ENCODE measurements around the gene ZNF451. TPM values are rescaled to one million over a fixed set of nuclear protein-coding genes. Genes with fewer than 3 reads are reported as not detected.

ZNF451 gene
- total and polyA plus RNA-seq, 5 donors from 2014 or later, result 28.2 to 148 (median 32.6) TPM

DNA sequence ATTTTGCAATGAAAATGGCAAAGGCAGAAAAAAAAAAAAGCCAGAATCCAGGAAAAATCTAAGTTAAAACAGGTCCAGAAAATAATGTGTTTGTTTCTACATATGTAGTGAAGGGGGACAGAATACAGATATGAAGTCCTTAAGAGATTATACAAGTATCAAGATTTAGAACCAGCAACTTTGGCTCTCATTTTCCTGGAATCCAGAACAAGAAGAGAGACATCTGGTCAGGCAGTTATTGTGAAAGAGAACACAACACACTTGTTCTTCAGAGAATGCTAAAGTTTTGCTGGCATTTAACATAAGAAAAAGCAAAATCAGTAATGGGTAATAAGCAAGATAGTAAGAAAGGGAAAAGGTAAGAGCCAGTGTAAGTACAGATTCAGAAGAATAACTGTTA is 103.2 kb downstream of the ZNF451 start:
- no peaks in the 10 kb centered on the region for H3K9me3 Mint-ChIP-seq
- DNase-seq (no peak), ATAC-seq (ENCODE audit: low read depth in 2 of 2) (no peak)
- H3K4me3 ChIP-seq (ENCODE audit: low read depth, low read length), result no peak overlapping the region
- H3K36me3 Mint-ChIP-seq, result no peaks in the 10 kb centered on the region
- H3K4me1 Mint-ChIP-seq, result peaks cover 0 to 6% (median 0%) of the 10 kb centered on the region in 4 donors
- H3K4me1 ChIP-seq (ENCODE audit: control insufficient read depth, insufficient read depth, low read length, poor library complexity, severe bottlenecking), result no peaks in the 10 kb centered on the region
- H3K27ac Mint-ChIP-seq, result no peak overlapping the region
- H3K4me3 Mint-ChIP-seq, result no peak overlapping the region
- H3K9me3 ChIP-seq (ENCODE audit: control insufficient read depth in 2 of 2, low read length in 2 of 2), result no peaks in the 10 kb centered on the region
- no peaks in the 10 kb centered on the region for H3K36me3 ChIP-seq (ENCODE audit: control insufficient read depth, insufficient read depth, low read length)
- H3K27me3 ChIP-seq (ENCODE audit: control insufficient read depth, insufficient read depth, low read length), result no peaks in the 10 kb centered on the region
- H3K27me3 Mint-ChIP-seq, result no peaks in the 10 kb centered on the region
- no peak overlapping the region for H3K27ac ChIP-seq (ENCODE audit: insufficient read depth, low read length, poor library complexity, severe bottlenecking)

DNA sequence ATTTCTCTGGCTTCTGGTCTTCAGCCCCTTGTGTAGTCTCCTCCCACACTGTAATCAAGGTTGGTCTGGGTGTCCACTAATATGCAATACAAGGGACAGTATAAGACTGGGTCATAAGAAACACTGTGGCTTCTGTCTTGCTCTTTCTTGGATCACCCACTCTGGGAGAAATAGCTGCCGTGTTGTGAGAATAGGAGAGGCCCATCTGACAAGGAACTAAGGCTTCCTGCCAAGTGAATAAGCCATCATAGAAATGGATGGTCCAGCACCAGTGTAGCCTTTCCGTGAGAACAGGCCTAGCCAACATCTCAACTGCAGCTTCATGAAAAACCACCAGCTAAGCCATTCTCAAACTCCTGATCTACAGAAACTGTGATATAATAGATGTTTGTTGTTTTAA is 105.5 kb downstream of the ZNF451 start:
- no peaks in the 10 kb centered on the region for H3K9me3 Mint-ChIP-seq

GRCh38 chr6:57198926-57199636 is 109.1 kb downstream of the ZNF451 start:
- Mint-ChIP-seq H3K27ac (peak overlapping the region in 1 of 3 donors; percentile 89), H3K4me3 (no peak overlapping the region), H3K4me1 (no peaks in the 10 kb centered on the region), H3K36me3 (peaks cover 3% of the 10 kb centered on the region), H3K9me3 (no peaks in the 10 kb centered on the region), H3K27me3 (peaks cover 5% of the 10 kb centered on the region)
- no peaks in the 10 kb centered on the region for H3K36me3 ChIP-seq (ENCODE audit: control insufficient read depth, insufficient read depth, low read length)
- no peak overlapping the region for H3K27ac ChIP-seq (ENCODE audit: insufficient read depth, low read length, poor library complexity, severe bottlenecking)
- H3K27me3 ChIP-seq (ENCODE audit: control insufficient read depth, insufficient read depth, low read length), result peaks cover 2% of the 10 kb centered on the region
- no peak overlapping the region for H3K4me3 ChIP-seq (ENCODE audit: low read depth, low read length)
- ATAC-seq (ENCODE audit: low read depth in 2 of 2) (no peak), DNase-seq (no peak)
- H3K9me3 ChIP-seq (ENCODE audit: control insufficient read depth in 2 of 2, low read length in 2 of 2), result no peaks in the 10 kb centered on the region
- no peaks in the 10 kb centered on the region for H3K4me1 ChIP-seq (ENCODE audit: control insufficient read depth, insufficient read depth, low read length, poor library complexity, severe bottlenecking)

More for the DNA sequence above, 105.5 kb downstream of the ZNF451 start:
- Histone ChIP-seq H3K4me1 (ENCODE audit: control insufficient read depth, insufficient read depth, low read length, poor library complexity, severe bottlenecking) (no peaks in the 10 kb centered on the region), H3K4me3 (ENCODE audit: low read depth, low read length) (no peak overlapping the region), H3K27ac (ENCODE audit: insufficient read depth, low read length, poor library complexity, severe bottlenecking) (no peak overlapping the region), H3K9me3 (ENCODE audit: control insufficient read depth in 2 of 2, low read length in 2 of 2) (no peaks in the 10 kb centered on the region), H3K27me3 (ENCODE audit: control insufficient read depth, insufficient read depth, low read length) (peaks cover under 1% of the 10 kb centered on the region), H3K36me3 (ENCODE audit: control insufficient read depth, insufficient read depth, low read length) (no peaks in the 10 kb centered on the region)
- Mint-ChIP-seq H3K4me1 (peaks cover 0 to 6% (median 0%) of the 10 kb centered on the region in 4 donors), H3K27ac (no peak overlapping the region), H3K36me3 (peaks cover under 1% of the 10 kb centered on the region), H3K27me3 (no peaks in the 10 kb centered on the region), H3K4me3 (no peak overlapping the region)
- ATAC-seq (ENCODE audit: low read depth in 2 of 2) (no peak), DNase-seq (no peak)

DNA sequence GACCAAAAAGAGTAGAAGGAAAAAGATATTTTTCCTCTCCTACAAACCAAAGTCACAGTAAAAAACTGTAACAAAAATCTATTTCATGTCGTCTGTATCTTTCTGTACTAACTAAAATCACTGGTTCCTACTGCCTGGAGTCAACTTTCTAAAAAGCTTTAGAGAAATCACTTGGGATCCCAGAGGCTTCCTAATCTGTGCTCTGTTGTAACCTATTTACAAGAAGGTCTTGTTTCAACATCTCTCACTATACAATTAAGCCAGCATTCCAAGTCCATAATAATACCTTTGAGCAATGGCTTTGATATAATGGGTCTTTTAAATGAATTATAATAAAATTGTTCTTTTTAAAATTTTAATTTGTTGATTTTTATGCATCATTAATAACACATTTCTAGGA is 111.7 kb downstream of the ZNF451 start:
- no peaks in the 10 kb centered on the region for H3K4me1 Mint-ChIP-seq
- Histone ChIP-seq H3K27ac (ENCODE audit: insufficient read depth, low read length, poor library complexity, severe bottlenecking) (no peak overlapping the region), H3K9me3 (ENCODE audit: control insufficient read depth in 2 of 2, low read length in 2 of 2) (no peaks in the 10 kb centered on the region), H3K36me3 (ENCODE audit: control insufficient read depth, insufficient read depth, low read length) (no peaks in the 10 kb centered on the region), H3K4me1 (ENCODE audit: control insufficient read depth, insufficient read depth, low read length, poor library complexity, severe bottlenecking) (no peaks in the 10 kb centered on the region), H3K27me3 (ENCODE audit: control insufficient read depth, insufficient read depth, low read length) (peaks cover 2% of the 10 kb centered on the region), H3K4me3 (ENCODE audit: low read depth, low read length) (no peak overlapping the region)
- H3K4me3 Mint-ChIP-seq, result no peak overlapping the region
- H3K9me3 Mint-ChIP-seq, result no peaks in the 10 kb centered on the region
- H3K27me3 Mint-ChIP-seq, result peaks cover 5% of the 10 kb centered on the region
- H3K27ac Mint-ChIP-seq, result no peak overlapping the region
- DNase-seq (no peak), ATAC-seq (ENCODE audit: low read depth in 2 of 2) (no peak)
- H3K36me3 Mint-ChIP-seq, result peaks cover 3% of the 10 kb centered on the region

DNA sequence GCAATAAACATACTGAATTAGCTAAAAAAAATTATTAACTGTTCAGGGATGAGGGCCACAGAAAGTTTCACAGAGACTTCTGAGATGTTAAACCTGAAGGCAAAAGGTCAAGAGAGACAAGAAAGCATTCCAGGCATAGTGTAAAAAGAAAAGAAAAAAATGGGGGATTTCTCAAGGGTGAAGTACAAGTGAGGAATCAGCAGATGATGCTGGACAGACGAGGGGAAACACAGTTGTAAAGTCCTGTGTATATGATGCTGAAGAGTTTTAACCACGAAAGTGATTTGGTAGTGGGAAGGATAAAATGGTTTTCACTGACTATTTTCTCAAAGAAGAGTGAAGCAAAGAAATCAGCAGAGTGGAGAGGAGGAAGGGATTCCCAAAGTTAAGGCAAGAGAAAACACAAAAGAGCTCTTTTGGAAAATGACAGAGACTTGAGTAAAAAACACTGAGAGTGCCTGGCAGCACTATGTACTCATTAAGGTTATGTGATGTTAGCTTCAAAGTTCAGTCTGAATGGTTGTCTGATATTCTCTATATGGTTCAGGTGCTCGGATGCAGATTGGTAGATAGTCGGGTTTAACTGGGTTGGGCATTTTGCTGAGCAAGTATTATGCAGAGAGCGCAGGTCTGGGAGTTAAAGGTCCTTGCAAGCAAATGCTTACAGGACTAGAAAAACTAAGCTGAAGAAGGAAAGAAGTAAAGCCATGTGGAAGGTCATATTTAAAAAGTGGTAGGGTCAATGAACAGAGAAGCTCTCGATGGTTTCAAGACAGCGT is 115.8 kb downstream of the ZNF451 start:
- Histone ChIP-seq H3K27ac (ENCODE audit: insufficient read depth, low read length, poor library complexity, severe bottlenecking) (no peak overlapping the region), H3K9me3 (ENCODE audit: control insufficient read depth in 2 of 2, low read length in 2 of 2) (no peaks in the 10 kb centered on the region), H3K4me3 (ENCODE audit: low read depth, low read length) (no peak overlapping the region), H3K27me3 (ENCODE audit: control insufficient read depth, insufficient read depth, low read length) (no peaks in the 10 kb centered on the region), H3K36me3 (ENCODE audit: control insufficient read depth, insufficient read depth, low read length) (no peaks in the 10 kb centered on the region), H3K4me1 (ENCODE audit: control insufficient read depth, insufficient read depth, low read length, poor library complexity, severe bottlenecking) (no peaks in the 10 kb centered on the region)
- no peak for ATAC-seq (ENCODE audit: low read depth in 2 of 2)
- no peak overlapping the region for H3K27ac Mint-ChIP-seq
- H3K36me3 Mint-ChIP-seq, result peaks cover under 1% of the 10 kb centered on the region
- H3K4me3 Mint-ChIP-seq, result no peak overlapping the region
- peaks cover 0 to 1% (median 0%) of the 10 kb centered on the region in 7 donors for H3K9me3 Mint-ChIP-seq
- DNase-seq, result no peak
- peaks cover 5% of the 10 kb centered on the region for H3K27me3 Mint-ChIP-seq
- H3K4me1 Mint-ChIP-seq, result no peaks in the 10 kb centered on the region

DNA sequence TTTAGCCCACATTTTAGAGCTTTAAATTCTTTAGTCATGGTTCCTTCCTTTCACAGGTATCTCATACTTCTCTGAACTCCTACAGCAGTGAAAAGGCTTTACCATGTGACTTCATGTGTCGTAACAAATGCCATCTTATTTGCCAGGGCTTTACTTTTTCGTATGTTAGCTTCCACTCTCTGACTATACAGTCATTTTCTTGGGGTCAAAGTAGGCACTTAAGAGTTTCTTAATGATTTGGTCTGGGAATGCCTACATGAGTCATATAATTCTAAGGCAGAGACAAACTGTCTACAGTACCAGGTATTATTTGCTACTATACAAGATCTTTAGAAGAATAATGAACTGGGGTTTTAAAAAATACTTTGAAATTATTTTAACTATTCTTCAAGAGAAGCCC is 117.2 kb downstream of the ZNF451 start:
- Histone ChIP-seq H3K27ac (ENCODE audit: insufficient read depth, low read length, poor library complexity, severe bottlenecking) (no peak overlapping the region), H3K36me3 (ENCODE audit: control insufficient read depth, insufficient read depth, low read length) (no peaks in the 10 kb centered on the region), H3K9me3 (ENCODE audit: control insufficient read depth in 2 of 2, low read length in 2 of 2) (no peaks in the 10 kb centered on the region), H3K27me3 (ENCODE audit: control insufficient read depth, insufficient read depth, low read length) (no peaks in the 10 kb centered on the region), H3K4me3 (ENCODE audit: low read depth, low read length) (no peak overlapping the region), H3K4me1 (ENCODE audit: control insufficient read depth, insufficient read depth, low read length, poor library complexity, severe bottlenecking) (no peaks in the 10 kb centered on the region)
- Mint-ChIP-seq H3K9me3 (peaks cover 0 to 1% (median 0%) of the 10 kb centered on the region in 7 donors), H3K27ac (no peak overlapping the region), H3K27me3 (peaks cover 3% of the 10 kb centered on the region), H3K4me1 (no peaks in the 10 kb centered on the region), H3K36me3 (no peaks in the 10 kb centered on the region), H3K4me3 (no peak overlapping the region)
- DNase-seq (no peak), ATAC-seq (ENCODE audit: low read depth in 2 of 2) (no peak)

GRCh38 chr6:57207872-57208271 is 117.9 kb downstream of the ZNF451 start:
- Histone ChIP-seq H3K4me1 (ENCODE audit: control insufficient read depth, insufficient read depth, low read length, poor library complexity, severe bottlenecking) (no peaks in the 10 kb centered on the region), H3K9me3 (ENCODE audit: control insufficient read depth in 2 of 2, low read length in 2 of 2) (no peaks in the 10 kb centered on the region), H3K4me3 (ENCODE audit: low read depth, low read length) (no peak overlapping the region), H3K27me3 (ENCODE audit: control insufficient read depth, insufficient read depth, low read length) (no peaks in the 10 kb centered on the region), H3K36me3 (ENCODE audit: control insufficient read depth, insufficient read depth, low read length) (no peaks in the 10 kb centered on the region), H3K27ac (ENCODE audit: insufficient read depth, low read length, poor library complexity, severe bottlenecking) (no peak overlapping the region)
- H3K27ac Mint-ChIP-seq, result no peak overlapping the region
- peaks cover 0 to 1% (median 0%) of the 10 kb centered on the region in 7 donors for H3K9me3 Mint-ChIP-seq
- no peaks in the 10 kb centered on the region for H3K27me3 Mint-ChIP-seq
- no peak for ATAC-seq (ENCODE audit: low read depth in 2 of 2)
- no peaks in the 10 kb centered on the region for H3K4me1 Mint-ChIP-seq
- no peaks in the 10 kb centered on the region for H3K36me3 Mint-ChIP-seq
- H3K4me3 Mint-ChIP-seq, result peak overlapping the region in 1 of 4 donors; percentile 58
- no peak for DNase-seq
